PC-9 (cell line): ENCODE results near the gene RABAC1. TPM values are rescaled to one million over a fixed set of nuclear protein-coding genes. Genes with fewer than 3 reads are reported as not detected.

Experiments used
- BruUV-seq: library from RNA; stranded (reverse); fragments of 400-500 nt; replicated peaks from 2 replicates; lab custom pipeline; 2021; lab: Mats Ljungman, UMichigan
- CTCF ChIA-PET: fragments of 300-600 bp; sonication (Branson Sonifier 250); formaldehyde crosslinking; loops from one replicate; lab custom pipeline; 2022; ENCODE audit warnings: antibody characterized with exemption; lab: Charles Lee
- POLR2A ChIA-PET: fragments of 300-600 bp; sonication (Branson Sonifier 250); formaldehyde crosslinking; loops from one replicate; lab custom pipeline; 2022; ENCODE audit warnings: antibody characterized with exemption; ENCODE audit not compliant: unreplicated experiment; lab: Charles Lee
- DNase-seq, 2 experiments: peaks; one replicate each; pipeline versions ENCODE4 v3.0.0 to v3.0.0-alpha.2; 2015 to 2022; ENCODE audit warnings: mixed read lengths in 1 of 2
- H2AFZ ChIP-seq: fragments of 200-600 bp; sonication (generic); 2 replicates; pipeline ENCODE4 v1.8.1; 2017; ENCODE audit warnings: antibody characterized with exemption
- H3F3A ChIP-seq: fragments of 200-600 bp; sonication (generic); 2 replicates; pipeline ENCODE4 v1.8.1; 2017; ENCODE audit warnings: antibody characterized with exemption, mild to moderate bottlenecking, low read depth; ENCODE audit not compliant: insufficient read depth
- H3K27ac ChIP-seq: fragments of 200-600 bp; sonication (generic); 2 replicates; pipeline ENCODE4 v1.6.1; 2016; ENCODE audit warnings: mixed run types
- H3K27me3 ChIP-seq: fragments of 200-600 bp; sonication (generic); 2 replicates; pipeline ENCODE4 v1.6.1; 2016; ENCODE audit warnings: low read depth, mixed run types; ENCODE audit not compliant: insufficient read depth
- H3K36me3 ChIP-seq: fragments of 200-600 bp; sonication (generic); 2 replicates; pipeline ENCODE4 v1.6.1; 2016; ENCODE audit warnings: low read depth, mixed run types
- H3K4me1 ChIP-seq: fragments of 200-600 bp; sonication (generic); replicated peaks from 2 replicates; pipeline ENCODE4 v1.6.1; 2016; ENCODE audit warnings: mixed run types; ENCODE audit not compliant: insufficient read depth
- H3K4me2 ChIP-seq: fragments of 200-600 bp; sonication (generic); 2 replicates; pipeline ENCODE4 v1.6.1; 2017; ENCODE audit warnings: mixed run types
- H3K4me3 ChIP-seq: fragments of 200-600 bp; sonication (generic); 2 replicates; pipeline ENCODE4 v1.6.1; 2016; ENCODE audit warnings: mixed run types
- H3K79me2 ChIP-seq: fragments of 200-600 bp; sonication (generic); 2 replicates; pipeline ENCODE4 v1.6.1; 2017; ENCODE audit warnings: low read depth, mixed run types
- H3K9me2 ChIP-seq: fragments of 200-600 bp; sonication (generic); 2 replicates; pipeline ENCODE4 v1.8.1; 2017; ENCODE audit warnings: mild to moderate bottlenecking; ENCODE audit not compliant: insufficient read depth
- H3K9me3 ChIP-seq: fragments of 200-600 bp; sonication (generic); 2 replicates; pipeline ENCODE4 v1.8.1; 2016; ENCODE audit warnings: low read depth; ENCODE audit not compliant: insufficient read depth
- H4K20me1 ChIP-seq: fragments of 200-600 bp; sonication (generic); 2 replicates; pipeline ENCODE4 v1.8.1; 2017; ENCODE audit not compliant: insufficient read depth
- EZH2 ChIP-seq: fragments of 200-600 bp; sonication (generic); IDR thresholded peaks from 2 replicates; pipeline ENCODE4 v1.8.0; 2017; ENCODE audit warnings: antibody characterized with exemption, low read depth
- intact Hi-C: fragments of 100-400 bp; cut with micrococcal nuclease; formaldehyde crosslinking; loops from one replicate; pipeline ENCODE4 v1.10.0; 2022; ENCODE audit not compliant: unreplicated experiment
- total RNA-seq: library from RNA; stranded (reverse); gene quantifications from 2 replicates; pipeline ENCODE4 v1.2.3, GENCODE V29; 2021
- TF ChIP-seq, protein P1 (sequence below): fragments of 200-600 bp; sonication (generic); conservative IDR thresholded peaks from 2 replicates; pipeline ENCODE4 v1.6.1; 2017; ENCODE audit warnings: mixed run types, antibody characterized with exemption, mild to moderate bottlenecking, moderate library complexity

The RABAC1 gene
- total RNA-seq, 1 experiment from 2014 or later, result 110 TPM

DNA sequence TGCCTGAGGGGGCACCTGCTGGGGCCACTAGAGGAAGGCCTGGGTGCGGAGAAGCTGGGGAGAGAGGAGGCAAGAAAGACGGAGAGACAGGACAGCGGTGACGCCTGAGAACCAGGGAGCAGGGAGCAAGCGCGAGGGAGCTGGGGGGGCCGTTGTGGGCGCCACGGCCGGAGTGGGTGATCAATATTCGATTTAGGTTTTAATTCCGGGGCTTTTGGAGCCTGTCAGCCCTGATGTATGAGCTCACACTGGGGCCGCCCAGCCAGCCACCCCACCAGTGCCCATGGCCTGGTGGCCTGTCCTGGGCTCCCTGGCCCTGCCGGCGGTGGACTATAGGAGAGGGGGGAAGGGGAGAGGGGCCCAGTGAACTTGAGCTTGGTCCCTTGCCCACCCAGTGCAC is 22.2 kb downstream of the RABAC1 start:
- no peaks in the 10 kb centered on the region for H3K36me3 ChIP-seq
- no peak overlapping the region for H2AFZ ChIP-seq
- H3K4me3 ChIP-seq, result no peak overlapping the region
- H3K9me2 ChIP-seq, result no peaks in the 10 kb centered on the region
- no peak for DNase-seq
- H3K4me1 ChIP-seq, result no peaks in the 10 kb centered on the region
- H3K9me3 ChIP-seq, result no peaks in the 10 kb centered on the region
- peaks cover 33% of the 10 kb centered on the region for H3K27me3 ChIP-seq
- no peaks in the 10 kb centered on the region for H4K20me1 ChIP-seq
- H3K27ac ChIP-seq, result no peak overlapping the region
- BruUV-seq, result no TSS peak
- H3K4me2 ChIP-seq, result no peak overlapping the region
- TF ChIP-seq, protein P1, sequence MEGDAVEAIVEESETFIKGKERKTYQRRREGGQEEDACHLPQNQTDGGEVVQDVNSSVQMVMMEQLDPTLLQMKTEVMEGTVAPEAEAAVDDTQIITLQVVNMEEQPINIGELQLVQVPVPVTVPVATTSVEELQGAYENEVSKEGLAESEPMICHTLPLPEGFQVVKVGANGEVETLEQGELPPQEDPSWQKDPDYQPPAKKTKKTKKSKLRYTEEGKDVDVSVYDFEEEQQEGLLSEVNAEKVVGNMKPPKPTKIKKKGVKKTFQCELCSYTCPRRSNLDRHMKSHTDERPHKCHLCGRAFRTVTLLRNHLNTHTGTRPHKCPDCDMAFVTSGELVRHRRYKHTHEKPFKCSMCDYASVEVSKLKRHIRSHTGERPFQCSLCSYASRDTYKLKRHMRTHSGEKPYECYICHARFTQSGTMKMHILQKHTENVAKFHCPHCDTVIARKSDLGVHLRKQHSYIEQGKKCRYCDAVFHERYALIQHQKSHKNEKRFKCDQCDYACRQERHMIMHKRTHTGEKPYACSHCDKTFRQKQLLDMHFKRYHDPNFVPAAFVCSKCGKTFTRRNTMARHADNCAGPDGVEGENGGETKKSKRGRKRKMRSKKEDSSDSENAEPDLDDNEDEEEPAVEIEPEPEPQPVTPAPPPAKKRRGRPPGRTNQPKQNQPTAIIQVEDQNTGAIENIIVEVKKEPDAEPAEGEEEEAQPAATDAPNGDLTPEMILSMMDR, result no peak
- TF ChIP-seq EZH2, result no peak
- POLR2A ChIA-PET, result no interaction called here
- intact Hi-C loops, result no loop called here
- CTCF ChIA-PET, result interaction anchor here (0.6 to 1.4 kb wide), 2 partner anchors 9 to 53 kb away, joined by 3 to 7 read pairs; partner anchors contain the start of gene ERFL
- peaks cover 7% of the 10 kb centered on the region; the same call in 1 of the 2 replicates for H3F3A ChIP-seq
- no peaks in the 10 kb centered on the region for H3K79me2 ChIP-seq

DNA sequence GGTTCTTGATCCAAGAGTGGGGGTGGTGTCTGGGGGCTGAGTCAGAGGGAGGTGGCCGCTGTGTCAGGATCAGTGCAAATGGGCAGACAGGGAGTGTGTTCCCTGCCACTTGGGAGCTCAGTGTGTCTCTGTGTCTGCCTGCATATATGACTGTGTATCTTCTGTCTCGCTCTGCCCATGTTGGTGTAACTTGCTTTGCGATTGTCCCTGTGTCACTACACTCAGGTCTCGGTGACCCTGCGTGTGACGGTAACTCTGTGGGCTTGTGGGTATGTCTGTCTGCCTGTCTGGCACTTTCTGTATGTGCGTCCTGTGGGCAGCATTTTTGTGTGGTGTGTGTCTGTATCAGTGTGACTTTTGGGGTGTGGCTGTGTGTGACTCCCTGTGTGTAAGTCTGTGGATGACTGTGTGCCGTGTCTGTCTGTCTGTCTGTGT is 22.7 kb downstream of the RABAC1 start:
- no peaks in the 10 kb centered on the region for H3K4me1 ChIP-seq
- no TSS peak for BruUV-seq
- H3K9me2 ChIP-seq, result no peaks in the 10 kb centered on the region
- intact Hi-C loops, result no loop called here
- H3K36me3 ChIP-seq, result no peaks in the 10 kb centered on the region
- TF ChIP-seq, protein P1, result 0 out of 2 replicates have a peak, but pooled peaks have one; percentile 19
- no peak for TF ChIP-seq EZH2
- no peak for DNase-seq
- no peak overlapping the region for H3K4me2 ChIP-seq
- H2AFZ ChIP-seq, result no peak overlapping the region
- H3F3A ChIP-seq, result peaks cover 7% of the 10 kb centered on the region; the same call in 1 of the 2 replicates
- H3K79me2 ChIP-seq, result no peaks in the 10 kb centered on the region
- H4K20me1 ChIP-seq, result no peaks in the 10 kb centered on the region
- ChIA-PET POLR2A (interaction anchor here (0.6 kb wide), 1 partner anchor 1187 kb away, joined by 15 read pairs; no protein-coding TSS in a partner anchor), CTCF (interaction anchor here (0.6 to 1.4 kb wide), 2 partner anchors 8 to 52 kb away, joined by 3 to 7 read pairs; partner anchors contain the start of gene ERFL)
- no peak overlapping the region for H3K27ac ChIP-seq
- H3K27me3 ChIP-seq, result peaks cover 34% of the 10 kb centered on the region
- no peak overlapping the region for H3K4me3 ChIP-seq
- H3K9me3 ChIP-seq, result no peaks in the 10 kb centered on the region

DNA sequence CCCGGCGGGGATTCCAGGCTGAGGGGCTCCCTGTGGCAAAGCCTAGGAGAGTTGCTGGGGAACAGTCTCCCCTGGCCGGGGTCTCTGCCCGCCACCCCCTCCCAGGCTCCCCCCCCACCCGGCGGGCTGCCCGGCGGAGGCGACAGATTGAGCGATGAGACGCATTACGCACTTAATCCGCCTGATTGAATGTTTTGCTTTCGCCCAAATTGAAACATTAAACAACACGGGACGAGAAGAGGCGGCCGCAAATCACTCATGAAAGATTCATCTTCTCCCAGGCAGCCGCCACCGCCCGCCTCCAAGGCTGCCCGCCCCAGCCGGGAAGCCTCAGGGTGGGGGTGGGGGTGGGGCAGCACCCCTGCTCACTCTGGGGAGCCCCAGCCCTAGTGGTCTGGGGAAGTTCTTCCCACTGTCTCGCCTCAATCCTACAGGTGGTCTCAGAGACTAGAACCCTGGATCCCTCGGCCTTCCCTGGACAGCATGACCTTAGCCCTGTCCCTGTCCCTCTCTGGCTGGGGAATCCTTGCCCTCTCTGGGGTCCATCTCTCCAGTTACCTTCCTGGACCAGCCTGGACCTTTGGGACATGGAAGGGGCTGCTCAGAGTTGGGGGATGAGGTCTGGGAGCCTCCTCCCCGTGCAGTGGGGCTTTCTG is 23.2 kb downstream of the RABAC1 start:
- CTCF ChIA-PET, result interaction anchor here (1.4 kb wide), 1 partner anchor 8 kb away, joined by 7 read pairs; the partner anchor contains the start of gene ERFL
- H3K79me2 ChIP-seq, result no peaks in the 10 kb centered on the region
- POLR2A ChIA-PET, result interaction anchor here (0.6 kb wide), 1 partner anchor 1186 kb away, joined by 15 read pairs; no protein-coding TSS in a partner anchor
- H3K36me3 ChIP-seq, result no peaks in the 10 kb centered on the region
- no peak overlapping the region for H2AFZ ChIP-seq
- H3F3A ChIP-seq, result peaks cover 7% of the 10 kb centered on the region; the same call in 1 of the 2 replicates
- no peak overlapping the region for H3K4me3 ChIP-seq
- H3K4me1 ChIP-seq, result no peaks in the 10 kb centered on the region
- DNase-seq, result no peak
- H4K20me1 ChIP-seq, result no peaks in the 10 kb centered on the region
- intact Hi-C loops, result loop anchor here (2.0 kb wide), 1 partner anchor 47 kb away; no protein-coding TSS in a partner anchor
- peaks cover 39% of the 10 kb centered on the region for H3K27me3 ChIP-seq
- no peaks in the 10 kb centered on the region for H3K9me2 ChIP-seq
- no TSS peak for BruUV-seq
- TF ChIP-seq, protein P1, result no peak
- no peak for TF ChIP-seq EZH2
- H3K4me2 ChIP-seq, result no peak overlapping the region
- no peak overlapping the region for H3K27ac ChIP-seq
- no peaks in the 10 kb centered on the region for H3K9me3 ChIP-seq
